ENCODE data around the gene PDE4B. TPM values are rescaled to one million over a fixed set of nuclear protein-coding genes. Genes with fewer than 3 reads are reported as not detected.

Gene PDE4B
- total RNA-seq, 2 donors from 2014 or later, result 4.3 to 18.0 TPM

- Mint-ChIP-seq H3K27ac (no peak overlapping the region), H3K4me3 (no peak overlapping the region), H3K27me3 (ENCODE audit: insufficient read depth) (peaks cover 26% of the 10 kb centered on the region), H3K36me3 (ENCODE audit: low read depth) (no peaks in the 10 kb centered on the region), H3K4me1 (no peaks in the 10 kb centered on the region), H3K9me3 (no peaks in the 10 kb centered on the region)
- no peak for TF ChIP-seq CTCF (conservative IDR thresholded peaks at IDR 0.05)
- 90 to 100% methylated on average over 1 of the region's 1 CpG for WGBS, 2 experiments (ENCODE audit: insufficient coverage in 1 of 2, insufficient read length in 1 of 2)
- Histone ChIP-seq H3K9ac (ENCODE audit: extremely low read depth, low read length, poor library complexity, severe bottlenecking) (no peak overlapping the region), H3K27ac (ENCODE audit: low read depth, low read length) (no peak overlapping the region), H3K27me3 (ENCODE audit: control insufficient read depth, insufficient read depth, low read length, poor library complexity, severe bottlenecking) (peaks cover 19% of the 10 kb centered on the region), H3K9me3 (ENCODE audit: control insufficient read depth, low read length) (no peaks in the 10 kb centered on the region), H3K4me3 (ENCODE audit: low read length) (no peak overlapping the region), H3K4me1 (ENCODE audit: control insufficient read depth, insufficient read depth, low read length) (no peaks in the 10 kb centered on the region), H3K36me3 (ENCODE audit: control insufficient read depth, insufficient read depth, low read length) (no peaks in the 10 kb centered on the region)
- no peak for DNase-seq
These were observed 6.9 kb downstream of the PDE4B start for GRCh38 chr1:65799601-65800000.

- no peak overlapping the region for H3K27ac ChIP-seq (ENCODE audit: low read depth, low read length)
- no peak overlapping the region for H3K9ac ChIP-seq (ENCODE audit: extremely low read depth, low read length, poor library complexity, severe bottlenecking)
- TF ChIP-seq CTCF (conservative IDR thresholded peaks at IDR 0.05), result no peak
- no peaks in the 10 kb centered on the region for H3K27me3 ChIP-seq (ENCODE audit: control insufficient read depth, insufficient read depth, low read length, poor library complexity, severe bottlenecking)
- H3K9me3 Mint-ChIP-seq, result no peaks in the 10 kb centered on the region
- no peak overlapping the region for H3K4me3 ChIP-seq (ENCODE audit: low read length)
- H3K4me3 Mint-ChIP-seq, result no peak overlapping the region
- H3K4me1 ChIP-seq (ENCODE audit: control insufficient read depth, insufficient read depth, low read length), result no peaks in the 10 kb centered on the region
- 83% methylated on average over 1 of the region's 1 CpG; no CpG with 5 or more reads in 1 of the 2 experiments for WGBS, 2 experiments (ENCODE audit: insufficient coverage in 1 of 2, insufficient read length in 1 of 2)
- no peaks in the 10 kb centered on the region for H3K4me1 Mint-ChIP-seq
- no peaks in the 10 kb centered on the region for H3K36me3 ChIP-seq (ENCODE audit: control insufficient read depth, insufficient read depth, low read length)
- no peaks in the 10 kb centered on the region for H3K9me3 ChIP-seq (ENCODE audit: control insufficient read depth, low read length)
- H3K36me3 Mint-ChIP-seq (ENCODE audit: low read depth), result no peaks in the 10 kb centered on the region
- no peaks in the 10 kb centered on the region for H3K27me3 Mint-ChIP-seq (ENCODE audit: insufficient read depth)
- DNase-seq, result no peak
- H3K27ac Mint-ChIP-seq, result no peak overlapping the region
These were observed 11.9 kb downstream of the PDE4B start for GRCh38 chr1:65804584-65804983.

- DNase-seq, result peak; percentile 50
- no peak overlapping the region for H3K4me3 Mint-ChIP-seq
- H3K36me3 Mint-ChIP-seq (ENCODE audit: low read depth), result no peaks in the 10 kb centered on the region
- no peaks in the 10 kb centered on the region for H3K9me3 ChIP-seq (ENCODE audit: control insufficient read depth, low read length)
- whole genome bisulfite sequencing, 2 experiments (ENCODE audit: insufficient coverage in 1 of 2, insufficient read length in 1 of 2), result 63 to 77% methylated on average over 1 of the region's 1 CpG
- TF ChIP-seq CTCF (conservative IDR thresholded peaks at IDR 0.05), result no peak
- H3K4me1 ChIP-seq (ENCODE audit: control insufficient read depth, insufficient read depth, low read length), result no peaks in the 10 kb centered on the region
- no peak overlapping the region for H3K27ac ChIP-seq (ENCODE audit: low read depth, low read length)
- H3K4me1 Mint-ChIP-seq, result no peaks in the 10 kb centered on the region
- no peaks in the 10 kb centered on the region for H3K27me3 Mint-ChIP-seq (ENCODE audit: insufficient read depth)
- no peak overlapping the region for H3K27ac Mint-ChIP-seq
- no peak overlapping the region for H3K4me3 ChIP-seq (ENCODE audit: low read length)
- no peaks in the 10 kb centered on the region for H3K36me3 ChIP-seq (ENCODE audit: control insufficient read depth, insufficient read depth, low read length)
- no peaks in the 10 kb centered on the region for H3K27me3 ChIP-seq (ENCODE audit: control insufficient read depth, insufficient read depth, low read length, poor library complexity, severe bottlenecking)
- no peaks in the 10 kb centered on the region for H3K9me3 Mint-ChIP-seq
- no peak overlapping the region for H3K9ac ChIP-seq (ENCODE audit: extremely low read depth, low read length, poor library complexity, severe bottlenecking)
These were observed 19.4 kb downstream of the PDE4B start for GRCh38 chr1:65812065-65812464.

All from endodermal cell (in vitro differentiated cells).